LNCaP clone FGC (cell line): ENCODE results near the gene NR1D1.
"Not testable (repeated sequence)": the region's sequence is repeated elsewhere in the genome, so short reads cannot be mapped to it uniquely, and the experiment has no call there.

ENCODE experiments used
- DNase-seq: peaks from one replicate; pipeline ENCODE4 v3.0.0-alpha.2; 2011; ENCODE audit warnings: low read depth
- H3K4me3 ChIP-seq: 2 replicates; pipeline ENCODE4 v1.5.1; 2011; ENCODE audit warnings: mild to moderate bottlenecking, low read depth, low read length, control low read depth
- CTCF ChIP-seq: IDR thresholded peaks from 2 replicates; pipeline ENCODE4 v1.5.1; 2012; ENCODE audit warnings: mild to moderate bottlenecking; ENCODE audit not compliant: control insufficient read depth, insufficient read depth; ENCODE audit errors: extremely low read depth

NR1D1 gene

GRCh38 chr17:40100419-40100668 lies at the start of gene NR1D1:
NR1D1 (minus strand) TSS chr17:40100589; CDS start chr17:40100094, 495 bp downstream.
- no peak for DNase-seq
- no peak for TF ChIP-seq CTCF

GRCh38 chr17:40148527-40148926 lies 48.1 kb upstream of the NR1D1 start:
- no peak overlapping the region for H3K4me3 ChIP-seq
- DNase-seq, result no peak
- no peak for TF ChIP-seq CTCF

More at GRCh38 chr17:40100419-40100668, at the start of gene NR1D1:
- H3K4me3 ChIP-seq, result peak within 1 kb of the TSS; percentile 81

- H3K4me3 ChIP-seq, result no peak overlapping the region
- no peak for TF ChIP-seq CTCF
- no peak for DNase-seq
These were observed 45.1 kb upstream of the NR1D1 start for GRCh38 chr17:40145476-40145875.

GRCh38 chr17:40143166-40143565 lies 42.8 kb upstream of the NR1D1 start:
- H3K4me3 ChIP-seq, DNase-seq: not testable (repeated sequence)

- DNase-seq, result no peak
- peak overlapping the region; percentile 86 for H3K4me3 ChIP-seq
These were observed 39.2 kb upstream of the NR1D1 start for GRCh38 chr17:40139566-40140058.

DNA sequence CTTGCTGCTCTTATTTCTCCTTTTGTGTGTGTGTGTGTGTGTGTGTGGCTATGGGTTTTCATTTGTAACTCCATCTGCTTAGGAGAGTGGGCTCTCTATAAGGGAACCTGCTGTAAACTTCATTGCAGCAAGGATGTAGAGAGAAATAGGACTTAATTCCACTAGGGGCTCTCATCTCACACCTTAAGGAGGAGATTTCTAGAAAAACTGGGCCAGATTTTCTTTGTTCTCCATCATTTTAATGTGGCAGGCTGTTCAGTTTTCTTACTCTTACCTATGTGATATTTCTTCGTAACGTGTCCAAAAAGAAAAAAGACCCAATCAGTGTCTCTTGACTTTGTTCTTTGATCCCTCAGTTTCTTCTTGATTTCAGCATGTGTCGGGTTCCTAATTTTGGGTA lies 35.4 kb upstream of the NR1D1 start:
- H3K4me3 ChIP-seq, result no peak overlapping the region
- DNase-seq, result no peak
- no peak for TF ChIP-seq CTCF

More at GRCh38 chr17:40139566-40140058, 39.2 kb upstream of the NR1D1 start:
- TF ChIP-seq CTCF, result no peak

GRCh38 chr17:40134184-40134583 lies 33.8 kb upstream of the NR1D1 start:
- H3K4me3 ChIP-seq, result no peak overlapping the region
- TF ChIP-seq CTCF, result no peak
- no peak for DNase-seq
